BLaER1 (cell line): ENCODE data around the gene NEAT1.

Experiments
- H3K27ac ChIP-seq: shearing (Covaris generic); formaldehyde crosslinking; 2 replicates; pipeline ENCODE4 v1.8.1; 2022
- H3K27me3 ChIP-seq: shearing (Covaris generic); formaldehyde crosslinking; 2 replicates; pipeline ENCODE4 v1.8.1; 2022
- H3K36me3 ChIP-seq: shearing (Covaris generic); formaldehyde crosslinking; 2 replicates; pipeline ENCODE4 v1.8.1; 2022
- H3K4me1 ChIP-seq: shearing (Covaris generic); formaldehyde crosslinking; 2 replicates; pipeline ENCODE4 v1.8.1; 2022
- H3K4me2 ChIP-seq: shearing (Covaris generic); formaldehyde crosslinking; 2 replicates; pipeline ENCODE4 v1.8.1; 2022
- H3K4me3 ChIP-seq: shearing (Covaris generic); formaldehyde crosslinking; 2 replicates; pipeline ENCODE4 v1.8.1; 2022
- H3K9ac ChIP-seq: shearing (Covaris generic); formaldehyde crosslinking; 2 replicates; pipeline ENCODE4 v1.8.1; 2022
- H3K9me3 ChIP-seq: shearing (Covaris generic); formaldehyde crosslinking; 2 replicates; pipeline ENCODE4 v1.8.1; 2022
- H4K20me1 ChIP-seq: shearing (Covaris generic); formaldehyde crosslinking; 2 replicates; pipeline ENCODE4 v1.8.1; 2022
- Cebpa-rat ChIP-seq: shearing (Covaris generic); IDR thresholded peaks from 2 replicates; pipeline ENCODE4 v1.8.1; 2022

The NEAT1 gene

DNA sequence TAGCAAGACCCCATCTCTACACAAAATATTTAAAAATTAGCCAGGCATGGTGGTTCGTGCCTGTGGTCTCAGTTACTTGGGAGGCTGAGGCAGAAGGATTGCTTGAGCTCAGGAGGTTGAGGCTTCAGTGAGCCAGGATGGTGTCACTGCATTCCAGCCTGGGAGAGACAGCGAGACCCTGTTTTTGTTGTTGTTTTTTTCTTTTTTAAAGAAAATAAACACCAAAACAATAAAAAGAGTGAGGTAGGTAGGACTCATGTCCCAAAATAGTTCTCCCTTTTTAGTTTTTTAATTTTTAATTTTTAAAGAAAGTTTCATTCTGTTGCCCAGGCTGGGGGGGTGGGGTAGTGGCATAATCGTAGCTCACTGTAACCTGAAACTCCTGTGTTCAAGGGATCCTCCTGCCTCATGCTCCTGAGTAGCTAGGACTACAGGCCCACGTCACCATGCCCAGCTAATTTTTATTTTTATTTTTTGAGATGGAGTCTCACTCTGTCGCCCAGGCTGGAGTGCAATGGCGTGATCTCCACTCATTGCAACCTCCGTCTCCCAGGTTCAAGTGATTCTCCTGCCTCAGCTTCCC is 50.8 kb downstream of the NEAT1 start:
- H3K4me1 ChIP-seq: peaks cover 80% of the 10 kb centered on the region
- H3K27me3 ChIP-seq: no peaks in the 10 kb centered on the region
- H3K27ac ChIP-seq: peak overlapping the region; percentile 86
- no peaks in the 10 kb centered on the region for H4K20me1 ChIP-seq
- no peak overlapping the region for H3K9ac ChIP-seq
- peak overlapping the region; percentile 90 for H3K4me2 ChIP-seq
- TF ChIP-seq Cebpa-rat: no peak
- H3K36me3 ChIP-seq: no peaks in the 10 kb centered on the region
- no peaks in the 10 kb centered on the region for H3K9me3 ChIP-seq
- H3K4me3 ChIP-seq: no peak overlapping the region

DNA sequence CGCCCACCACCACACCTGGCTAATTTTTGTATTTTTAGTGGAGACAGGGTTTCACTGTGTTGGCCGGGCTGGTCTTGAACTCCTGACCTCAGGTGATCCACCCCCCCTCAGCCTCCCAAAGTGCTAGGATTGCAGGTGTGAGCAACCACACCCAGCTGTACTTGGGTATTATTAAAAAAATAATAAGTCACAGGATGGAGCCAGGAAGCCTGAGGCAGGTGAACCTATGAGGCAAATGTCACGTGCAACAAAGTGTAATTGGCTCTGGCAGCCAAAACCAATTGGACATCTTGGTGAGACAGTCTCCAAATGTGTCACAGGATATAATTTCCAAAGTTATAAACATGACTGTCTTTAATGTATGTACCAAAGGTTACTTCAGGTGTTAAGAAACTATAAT is 52.3 kb downstream of the NEAT1 start:
- Histone ChIP-seq H3K9ac (no peak overlapping the region), H3K4me3 (no peak overlapping the region), H3K36me3 (no peaks in the 10 kb centered on the region), H3K9me3 (no peaks in the 10 kb centered on the region), H4K20me1 (no peaks in the 10 kb centered on the region), H3K27me3 (no peaks in the 10 kb centered on the region), H3K4me1 (peaks cover 86% of the 10 kb centered on the region), H3K4me2 (no peak overlapping the region), H3K27ac (no peak overlapping the region)
- TF ChIP-seq Cebpa-rat: no peak

DNA sequence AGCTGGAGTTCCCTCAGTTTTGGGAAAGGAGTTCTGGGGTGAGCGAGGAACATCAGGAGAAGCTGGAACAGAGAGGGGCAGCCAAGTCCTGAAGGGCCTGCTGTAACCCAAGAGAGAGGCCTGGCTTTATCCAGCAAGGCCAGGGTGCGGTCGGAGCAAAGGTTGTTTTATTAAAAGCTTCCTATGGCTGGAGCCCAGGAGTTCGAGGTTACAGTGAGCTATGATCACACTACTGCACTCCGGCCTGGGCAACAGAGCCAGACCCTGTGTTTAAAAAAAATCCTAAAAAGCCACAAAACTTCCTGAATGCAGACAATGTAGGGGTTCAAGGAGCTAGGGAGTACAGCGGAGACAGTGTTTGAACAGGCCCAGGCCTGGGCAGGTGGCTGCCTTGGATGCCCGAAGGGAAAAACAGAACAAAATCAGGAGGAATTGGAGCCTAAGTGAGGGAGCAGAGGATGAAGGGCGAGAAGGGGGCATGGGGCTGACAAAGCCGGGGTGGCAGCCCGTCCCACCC is 54.1 kb downstream of the NEAT1 start:
- Histone ChIP-seq H3K27ac (peak overlapping the region; percentile 99), H3K9ac (peak overlapping the region; percentile 97), H3K4me2 (peak overlapping the region; percentile 97), H3K4me1 (peaks cover 78% of the 10 kb centered on the region), H4K20me1 (no peaks in the 10 kb centered on the region), H3K27me3 (no peaks in the 10 kb centered on the region), H3K36me3 (no peaks in the 10 kb centered on the region), H3K9me3 (no peaks in the 10 kb centered on the region), H3K4me3 (peak overlapping the region; percentile 79)
- no peak for TF ChIP-seq Cebpa-rat

DNA sequence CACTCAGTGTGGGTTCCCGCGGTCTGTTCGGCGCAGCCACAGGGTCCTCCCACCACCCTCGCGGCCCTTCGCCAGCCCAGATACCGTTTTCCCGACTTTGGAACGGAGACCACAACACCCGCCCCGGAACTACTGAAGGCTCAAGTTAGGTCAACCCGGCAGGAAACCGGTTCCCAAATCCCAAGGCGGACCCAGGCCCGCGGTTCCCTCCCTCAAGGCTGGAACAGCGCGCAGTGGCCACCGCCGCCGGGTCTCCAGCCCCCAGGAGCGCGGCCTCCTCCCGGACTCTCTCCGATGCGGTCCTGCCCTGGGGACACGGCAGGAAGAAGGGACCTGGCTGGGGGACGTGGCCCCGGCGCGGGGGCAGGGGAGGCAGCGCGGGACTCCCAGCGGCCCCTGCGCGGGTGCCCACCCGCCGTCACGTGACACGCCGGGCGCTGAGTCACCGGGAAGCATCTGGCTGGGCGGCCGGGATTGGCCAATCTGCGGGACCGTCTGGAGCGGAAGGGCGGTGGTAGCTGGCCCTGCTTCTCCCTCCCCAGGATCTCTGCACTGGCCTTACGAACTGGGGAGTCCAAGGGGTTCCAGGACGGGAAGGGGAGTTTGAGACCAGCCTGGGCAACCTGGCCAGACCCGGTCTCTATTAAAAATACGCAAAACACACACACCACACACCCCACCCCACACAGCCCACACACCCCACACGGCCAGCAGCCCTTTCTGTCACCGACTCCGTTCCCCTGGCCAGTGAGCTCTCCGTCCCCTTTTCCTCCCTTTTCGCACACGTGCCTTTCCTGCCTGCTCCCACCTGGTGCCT is 54.8 kb downstream of the NEAT1 start:
- H3K4me2 ChIP-seq: peak overlapping the region; percentile 97
- no peaks in the 10 kb centered on the region for H3K27me3 ChIP-seq
- no peaks in the 10 kb centered on the region for H4K20me1 ChIP-seq
- peak overlapping the region; percentile 97 for H3K9ac ChIP-seq
- no peaks in the 10 kb centered on the region for H3K9me3 ChIP-seq
- peak overlapping the region; percentile 99 for H3K27ac ChIP-seq
- peak; percentile 85 for TF ChIP-seq Cebpa-rat
- peak overlapping the region; percentile 79 for H3K4me3 ChIP-seq
- peaks cover 72% of the 10 kb centered on the region for H3K4me1 ChIP-seq
- H3K36me3 ChIP-seq: no peaks in the 10 kb centered on the region

DNA sequence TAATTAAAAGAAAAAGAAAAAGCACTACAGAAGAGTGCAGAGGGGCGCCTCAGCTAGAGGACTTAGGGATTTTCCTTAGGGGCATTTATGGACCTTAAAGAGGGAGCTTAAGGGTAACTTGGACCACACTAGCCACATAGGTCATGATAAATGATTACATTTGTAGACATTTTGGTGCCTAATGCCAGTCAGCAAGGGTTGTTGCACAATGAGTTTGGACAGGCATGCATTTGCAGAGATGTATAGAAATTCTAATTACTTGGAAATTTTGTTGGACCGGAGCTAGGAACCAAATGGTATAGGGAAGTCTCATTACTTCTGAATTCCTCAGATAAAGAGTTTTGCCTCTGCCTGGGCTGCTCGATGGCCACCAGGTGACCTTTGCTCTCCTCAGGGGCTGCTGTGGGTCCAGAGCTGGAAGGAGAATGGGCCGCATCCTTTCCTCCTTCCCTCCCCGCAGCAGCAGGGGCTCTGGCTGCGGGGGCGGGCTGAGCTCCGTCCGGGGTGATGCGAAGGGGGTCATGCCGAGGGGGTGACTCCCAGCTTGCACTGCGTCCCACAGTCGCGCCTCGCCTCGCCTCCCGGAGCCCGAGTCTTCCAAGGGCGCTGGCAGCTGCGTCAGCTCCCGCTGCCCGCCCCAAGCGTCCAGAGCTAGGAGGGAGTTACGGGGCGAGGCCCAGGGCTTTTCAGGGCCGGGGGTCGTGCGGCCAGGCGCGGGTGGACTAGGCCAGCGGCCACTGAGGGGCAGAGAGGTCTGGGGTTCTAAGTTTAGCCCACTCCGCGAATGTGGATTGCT is 56.0 kb downstream of the NEAT1 start:
- TF ChIP-seq Cebpa-rat: no peak
- Histone ChIP-seq H3K36me3 (no peaks in the 10 kb centered on the region), H4K20me1 (no peaks in the 10 kb centered on the region), H3K27me3 (no peaks in the 10 kb centered on the region), H3K4me3 (peak overlapping the region; percentile 79; the same call in 1 of the 2 replicates), H3K4me2 (peak overlapping the region; percentile 97), H3K27ac (peak overlapping the region; percentile 99), H3K4me1 (peaks cover 59% of the 10 kb centered on the region), H3K9ac (peak overlapping the region; percentile 97), H3K9me3 (no peaks in the 10 kb centered on the region)

DNA sequence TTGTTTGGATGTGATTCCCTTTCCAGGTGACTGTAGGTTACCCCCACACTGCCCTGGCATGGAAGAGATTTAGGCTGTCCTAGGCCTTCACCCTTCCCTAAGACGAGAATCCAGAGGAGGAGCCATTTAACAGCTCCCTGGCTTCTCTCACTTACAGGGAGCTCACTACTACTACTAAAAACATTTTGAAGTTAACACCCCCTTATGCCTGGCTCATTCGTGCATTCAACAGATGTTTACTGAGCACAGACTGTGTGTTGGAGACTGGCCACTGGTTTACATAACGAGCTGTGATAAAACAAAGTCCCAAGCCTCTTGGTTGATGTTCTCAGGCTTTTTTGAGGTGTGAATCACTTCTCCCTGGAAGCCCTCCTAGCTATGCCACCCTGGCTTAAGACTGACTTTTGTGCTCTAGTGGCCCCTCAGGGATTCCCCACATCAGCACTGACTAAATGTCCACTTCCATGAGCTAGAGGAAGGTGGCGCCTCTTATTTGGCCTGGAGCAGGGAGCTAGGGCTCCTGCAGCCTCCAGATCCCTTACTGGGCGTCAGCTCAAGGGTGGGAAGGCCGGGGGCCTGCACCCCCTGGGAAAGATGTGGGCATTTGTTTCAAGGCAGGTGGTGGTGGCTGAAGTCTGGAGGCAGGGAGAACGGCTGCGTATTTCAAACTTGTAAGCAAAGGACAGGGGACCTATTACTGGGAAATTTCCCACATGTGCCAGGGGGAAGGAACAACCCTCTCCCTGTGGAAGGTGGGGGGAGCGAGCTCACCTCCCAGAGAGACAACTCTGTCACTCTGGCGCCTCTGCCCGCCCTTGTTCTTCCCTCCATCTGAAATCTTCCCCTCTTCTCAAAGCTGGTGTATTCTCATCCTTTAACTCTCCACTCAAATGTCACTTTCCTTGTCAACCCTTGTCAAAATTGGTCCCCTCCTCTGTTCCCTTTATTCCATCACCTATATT is 56.9 kb downstream of the NEAT1 start:
- Histone ChIP-seq H3K27ac (peak overlapping the region; percentile 99), H3K4me3 (no peak overlapping the region), H3K36me3 (no peaks in the 10 kb centered on the region), H3K4me1 (peaks cover 51% of the 10 kb centered on the region), H3K4me2 (peak overlapping the region; percentile 97), H3K27me3 (no peaks in the 10 kb centered on the region), H4K20me1 (no peaks in the 10 kb centered on the region), H3K9me3 (no peaks in the 10 kb centered on the region), H3K9ac (peak overlapping the region; percentile 97)
- TF ChIP-seq Cebpa-rat: no peak

DNA sequence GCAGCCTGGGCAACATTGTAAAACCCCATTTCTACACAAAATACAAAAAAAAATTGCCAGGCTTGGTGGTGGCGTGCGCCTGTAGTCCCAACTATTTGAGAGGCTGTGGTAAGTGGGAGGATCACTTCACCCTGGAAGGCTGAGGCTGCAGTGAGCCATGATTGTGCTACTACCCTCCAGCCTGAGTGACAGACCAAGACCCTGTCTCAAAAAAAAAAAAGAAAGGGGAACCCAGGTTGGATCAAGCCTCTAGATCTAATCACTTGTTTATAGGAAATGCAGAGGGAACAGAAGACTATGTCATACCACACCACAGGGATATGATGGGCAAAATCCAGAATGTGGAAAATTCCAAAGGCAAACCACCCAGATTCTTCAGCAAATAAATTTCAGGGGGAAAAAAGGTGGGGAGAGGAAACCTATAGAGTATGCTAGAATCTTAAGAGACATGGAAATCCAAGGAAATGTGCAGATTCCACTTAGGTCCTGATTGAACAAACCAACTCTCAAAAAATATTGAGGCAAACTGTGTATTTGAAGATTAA is 59.8 kb downstream of the NEAT1 start:
- no peak for TF ChIP-seq Cebpa-rat
- H3K4me2 ChIP-seq: no peak overlapping the region
- H3K36me3 ChIP-seq: no peaks in the 10 kb centered on the region
- H3K27ac ChIP-seq: no peak overlapping the region
- H4K20me1 ChIP-seq: no peaks in the 10 kb centered on the region
- H3K9ac ChIP-seq: no peak overlapping the region
- no peak overlapping the region for H3K4me3 ChIP-seq
- no peaks in the 10 kb centered on the region for H3K27me3 ChIP-seq
- no peaks in the 10 kb centered on the region for H3K9me3 ChIP-seq
- peaks cover 53% of the 10 kb centered on the region for H3K4me1 ChIP-seq

DNA sequence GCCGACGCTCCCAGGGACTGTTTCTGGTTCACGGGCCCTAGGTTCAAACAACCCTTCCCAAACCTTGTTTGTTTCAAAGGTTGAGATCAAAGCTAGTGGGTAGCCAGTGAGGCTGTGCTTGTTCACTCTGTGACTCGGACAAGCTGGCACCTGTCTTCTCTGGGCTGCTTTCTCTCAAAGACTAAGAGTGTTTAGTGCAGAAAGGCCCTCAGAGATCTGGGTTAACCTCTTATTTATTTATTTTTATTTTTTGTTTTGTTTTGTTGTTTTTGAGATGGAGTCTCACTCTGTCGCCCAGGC is 63.3 kb downstream of the NEAT1 start:
- Histone ChIP-seq H3K4me3 (no peak overlapping the region), H3K9ac (no peak overlapping the region), H3K27ac (peak overlapping the region; percentile 91)

More for the DNA sequence above, 63.3 kb downstream of the NEAT1 start:
- H3K9me3 ChIP-seq: no peaks in the 10 kb centered on the region
- no peak for TF ChIP-seq Cebpa-rat
- no peaks in the 10 kb centered on the region for H3K27me3 ChIP-seq
- no peaks in the 10 kb centered on the region for H4K20me1 ChIP-seq
- peak overlapping the region; percentile 92 for H3K4me2 ChIP-seq
- peaks cover 63% of the 10 kb centered on the region for H3K4me1 ChIP-seq
- H3K36me3 ChIP-seq: no peaks in the 10 kb centered on the region
